ENCODE data around the gene KCNJ13.
A peak's percentile ranks its signal among the peaks of the same experiment; 100 is the strongest.

Gene KCNJ13

DNA sequence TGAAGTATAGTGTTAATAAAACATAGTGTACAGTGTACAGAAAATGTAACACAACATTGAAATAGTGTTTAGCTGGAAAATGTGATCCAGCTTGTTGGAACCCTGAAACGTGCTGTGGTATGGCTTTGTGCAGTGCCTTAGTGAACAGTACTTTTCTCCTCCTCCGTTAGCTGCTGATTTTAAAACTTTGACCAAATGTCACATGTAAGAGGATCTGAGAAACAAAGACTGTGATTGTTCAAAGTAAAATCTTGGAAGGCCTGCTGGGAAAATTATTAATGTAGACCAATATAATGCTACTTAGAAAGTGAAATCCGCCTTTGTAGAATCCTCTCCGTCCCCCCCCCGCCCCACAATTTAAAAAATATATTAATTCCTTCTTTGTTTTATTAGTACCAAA, 911 bp upstream of the KCNJ13 start:
- H3K4me2 ChIP-seq (ENCODE audit: low read length): peak overlapping the region; percentile 77
- H3K36me3 ChIP-seq (ENCODE audit: control insufficient read depth, insufficient read depth, low read length): no peaks in the 10 kb centered on the region
- H3K9ac ChIP-seq: no peak overlapping the region
- H3K9me3 ChIP-seq (ENCODE audit: control insufficient read depth, low read length): peaks cover 2% of the 10 kb centered on the region
- H3K4me1 ChIP-seq: peaks cover 13% of the 10 kb centered on the region
- H3K27me3 ChIP-seq (ENCODE audit: control insufficient read depth, insufficient read depth, low read length): no peaks in the 10 kb centered on the region
- TF ChIP-seq, protein P1, sequence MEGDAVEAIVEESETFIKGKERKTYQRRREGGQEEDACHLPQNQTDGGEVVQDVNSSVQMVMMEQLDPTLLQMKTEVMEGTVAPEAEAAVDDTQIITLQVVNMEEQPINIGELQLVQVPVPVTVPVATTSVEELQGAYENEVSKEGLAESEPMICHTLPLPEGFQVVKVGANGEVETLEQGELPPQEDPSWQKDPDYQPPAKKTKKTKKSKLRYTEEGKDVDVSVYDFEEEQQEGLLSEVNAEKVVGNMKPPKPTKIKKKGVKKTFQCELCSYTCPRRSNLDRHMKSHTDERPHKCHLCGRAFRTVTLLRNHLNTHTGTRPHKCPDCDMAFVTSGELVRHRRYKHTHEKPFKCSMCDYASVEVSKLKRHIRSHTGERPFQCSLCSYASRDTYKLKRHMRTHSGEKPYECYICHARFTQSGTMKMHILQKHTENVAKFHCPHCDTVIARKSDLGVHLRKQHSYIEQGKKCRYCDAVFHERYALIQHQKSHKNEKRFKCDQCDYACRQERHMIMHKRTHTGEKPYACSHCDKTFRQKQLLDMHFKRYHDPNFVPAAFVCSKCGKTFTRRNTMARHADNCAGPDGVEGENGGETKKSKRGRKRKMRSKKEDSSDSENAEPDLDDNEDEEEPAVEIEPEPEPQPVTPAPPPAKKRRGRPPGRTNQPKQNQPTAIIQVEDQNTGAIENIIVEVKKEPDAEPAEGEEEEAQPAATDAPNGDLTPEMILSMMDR (IDR thresholded peaks at IDR 0.05): no peak
- H2AFZ ChIP-seq: no peak overlapping the region
- H3K27ac ChIP-seq: no peak overlapping the region
- H3K79me2 ChIP-seq: no peaks in the 10 kb centered on the region
- peak overlapping the region; percentile 70 for H3K4me3 ChIP-seq (ENCODE audit: low read depth, low read length)

DNA sequence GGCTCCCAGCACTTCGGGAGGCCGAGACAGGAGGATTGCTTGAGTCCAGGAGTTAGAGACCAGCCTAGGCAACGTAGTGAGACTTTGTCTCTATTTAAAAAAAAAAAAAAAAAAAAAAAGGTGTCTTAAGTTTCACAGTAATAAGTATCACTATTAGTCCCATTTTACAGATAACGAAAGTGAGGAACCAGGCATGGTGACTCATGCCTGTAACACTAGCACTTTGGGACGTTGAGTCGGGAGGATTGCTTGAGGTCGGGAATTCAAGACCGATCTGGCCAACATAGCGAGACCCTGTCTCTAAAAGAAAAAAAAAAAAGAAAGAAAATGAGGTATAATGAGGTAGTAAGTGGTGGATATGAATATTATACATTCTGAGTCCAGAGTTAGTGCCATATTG, 2.5 kb downstream of the KCNJ13 start:
- Histone ChIP-seq H3K4me3 (ENCODE audit: low read depth, low read length) (peak overlapping the region; percentile 70), H3K4me1 (peaks cover 10% of the 10 kb centered on the region), H3K27me3 (ENCODE audit: control insufficient read depth, insufficient read depth, low read length) (no peaks in the 10 kb centered on the region), H3K36me3 (ENCODE audit: control insufficient read depth, insufficient read depth, low read length) (no peaks in the 10 kb centered on the region), H3K9me3 (ENCODE audit: control insufficient read depth, low read length) (peaks cover 2% of the 10 kb centered on the region), H3K79me2 (no peaks in the 10 kb centered on the region), H3K9ac (no peak overlapping the region), H3K4me2 (ENCODE audit: low read length) (peak overlapping the region; percentile 77), H3K27ac (no peak overlapping the region), H2AFZ (no peak overlapping the region)
- TF ChIP-seq, protein P1 (IDR thresholded peaks at IDR 0.05): no peak

GRCh38 chr2:232772531-232772930, 3.8 kb downstream of the KCNJ13 start:
- Histone ChIP-seq H3K27ac (no peak overlapping the region), H3K9me3 (ENCODE audit: control insufficient read depth, low read length) (peaks cover 2% of the 10 kb centered on the region), H3K4me2 (ENCODE audit: low read length) (peak overlapping the region; percentile 42), H3K4me1 (peaks cover 7% of the 10 kb centered on the region), H3K4me3 (ENCODE audit: low read depth, low read length) (peak overlapping the region; percentile 2), H3K79me2 (no peaks in the 10 kb centered on the region), H3K27me3 (ENCODE audit: control insufficient read depth, insufficient read depth, low read length) (no peaks in the 10 kb centered on the region), H3K9ac (no peak overlapping the region), H2AFZ (no peak overlapping the region), H3K36me3 (ENCODE audit: control insufficient read depth, insufficient read depth, low read length) (no peaks in the 10 kb centered on the region)
- TF ChIP-seq, protein P1 (IDR thresholded peaks at IDR 0.05): no peak

GRCh38 chr2:232771870-232772269, 4.5 kb downstream of the KCNJ13 start:
- H3K79me2 ChIP-seq: no peaks in the 10 kb centered on the region
- no peak overlapping the region for H3K4me2 ChIP-seq (ENCODE audit: low read length)
- H3K4me1 ChIP-seq: peaks cover 7% of the 10 kb centered on the region
- TF ChIP-seq, protein P1 (IDR thresholded peaks at IDR 0.05): no peak
- no peak overlapping the region for H3K9ac ChIP-seq
- H3K27ac ChIP-seq: no peak overlapping the region
- no peak overlapping the region for H2AFZ ChIP-seq
- no peaks in the 10 kb centered on the region for H3K27me3 ChIP-seq (ENCODE audit: control insufficient read depth, insufficient read depth, low read length)
- no peaks in the 10 kb centered on the region for H3K36me3 ChIP-seq (ENCODE audit: control insufficient read depth, insufficient read depth, low read length)
- H3K4me3 ChIP-seq (ENCODE audit: low read depth, low read length): peak overlapping the region; percentile 2
- peaks cover 2% of the 10 kb centered on the region for H3K9me3 ChIP-seq (ENCODE audit: control insufficient read depth, low read length)

GRCh38 chr2:232770207-232770606, 6.2 kb downstream of the KCNJ13 start:
- no peaks in the 10 kb centered on the region for H3K36me3 ChIP-seq (ENCODE audit: control insufficient read depth, insufficient read depth, low read length)
- TF ChIP-seq, protein P1 (IDR thresholded peaks at IDR 0.05): no peak

More at GRCh38 chr2:232770207-232770606, 6.2 kb downstream of the KCNJ13 start:
- no peak overlapping the region for H3K27ac ChIP-seq
- H3K79me2 ChIP-seq: no peaks in the 10 kb centered on the region
- H3K4me3 ChIP-seq (ENCODE audit: low read depth, low read length): no peak overlapping the region
- peaks cover 13% of the 10 kb centered on the region for H3K4me1 ChIP-seq
- no peak overlapping the region for H2AFZ ChIP-seq
- peaks cover 2% of the 10 kb centered on the region for H3K9me3 ChIP-seq (ENCODE audit: control insufficient read depth, low read length)
- no peak overlapping the region for H3K9ac ChIP-seq
- no peak overlapping the region for H3K4me2 ChIP-seq (ENCODE audit: low read length)
- no peaks in the 10 kb centered on the region for H3K27me3 ChIP-seq (ENCODE audit: control insufficient read depth, insufficient read depth, low read length)

Measured in parathyroid adenoma (tissue), 2 donors.